Right ventricle myocardium inferior (tissue), 1 donor: ENCODE results near the gene ALG12. TPM values are rescaled to one million over a fixed set of nuclear protein-coding genes. Genes with fewer than 3 reads are reported as not detected.

Source experiments
- ATAC-seq: fragments of 200-7000 bp; cut with Tn5 transposase; one replicate; pipeline ENCODE4 v1.9.1; 2020; ENCODE audit warnings: mild to moderate bottlenecking, moderate library complexity
- DNase-seq: peaks from one replicate; pipeline ENCODE4 v3.0.0; 2021; ENCODE audit errors: missing footprints
- intact Hi-C: fragments of 100-400 bp; cut with DNase I; formaldehyde crosslinking; loops from one replicate; pipeline ENCODE4 v1.11.0; 2022
- long read RNA-seq: library from polyadenylated mRNA; unstranded; transcript quantifications from one replicate; pipeline ENCODE4 v2.0.0, GENCODE V29; 2021
- total RNA-seq: library from RNA; stranded (reverse); fragmentation: NEBNext Ultra II Directional; extraction: Animal tissue kit (Norgen Biotek cat#: 25700); gene quantifications from one replicate; pipeline ENCODE4 v1.2.1, GENCODE V29; 2021
- donor health status: DM: no; HTN: yes; CAD: no; lungs with severe emphysema.

The ALG12 gene
- total RNA-seq = 16.4 TPM
- long read RNA-seq, full-length matches to known transcripts = 9 of 18 reads
- long read RNA-seq, partial matches to known transcripts = 3 of 18 reads
- long read RNA-seq, other reads (novel, unspliced or antisense) = 6 of 18 reads

DNA sequence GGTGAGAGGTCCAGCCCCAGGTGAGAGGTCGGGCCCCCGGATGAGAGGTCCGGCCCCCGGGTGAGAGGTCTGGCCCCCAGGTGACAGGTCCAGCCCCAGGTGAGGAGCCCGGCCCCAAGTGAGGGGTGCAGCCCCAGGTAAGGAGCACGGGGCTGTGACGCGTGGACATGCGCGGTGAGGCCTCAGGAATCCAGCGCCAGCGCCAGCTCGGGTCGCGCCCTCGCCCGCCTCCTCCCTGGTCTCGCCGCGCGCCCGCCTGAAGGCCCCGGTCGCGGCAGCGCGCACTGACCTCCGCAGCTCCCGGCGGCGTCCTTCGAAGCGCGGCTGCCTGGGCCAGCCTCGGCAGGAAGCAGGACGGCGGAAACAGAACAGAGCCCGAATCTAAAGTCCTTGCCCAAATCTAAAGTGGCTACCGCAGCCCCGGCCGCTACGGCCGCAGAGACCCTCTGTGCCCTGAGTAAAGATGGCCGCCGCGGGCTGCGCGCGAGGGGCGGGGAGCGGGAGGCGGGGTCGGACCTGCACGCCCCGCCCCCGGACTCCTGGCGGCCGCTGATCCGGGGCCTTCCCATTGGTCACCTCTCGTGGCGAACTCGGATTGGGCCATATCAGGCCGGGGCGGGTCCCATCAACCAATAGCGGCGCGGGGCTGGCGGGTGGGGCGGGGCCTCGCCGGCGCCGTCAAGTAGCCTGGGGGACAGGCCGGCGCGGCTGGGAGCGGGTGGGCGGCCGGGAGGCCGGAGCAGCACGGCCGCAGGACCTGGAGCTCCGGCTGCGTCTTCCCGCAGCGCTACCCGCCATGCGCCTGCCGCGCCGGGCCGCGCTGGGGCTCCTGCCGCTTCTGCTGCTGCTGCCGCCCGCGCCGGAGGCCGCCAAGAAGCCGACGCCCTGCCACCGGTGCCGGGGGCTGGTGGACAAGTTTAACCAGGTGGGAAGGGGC lies at the start of gene ALG12, which contains the start of gene CRELD2:
Gene ALG12, minus strand, starts transcription at position 465 of the 937 bp plus-strand sequence. CDS start 4,673 bp downstream, outside the sequence.
Gene CRELD2, plus strand, starts transcription at position 661 of the 937 bp plus-strand sequence. Its CDS starts 136 bp downstream, at position 797.
- intact Hi-C loops = loop anchor here (5.0 kb wide), 2 partner anchors 66 to 151 kb away; partner anchors contain the start of gene ZBED4
- DNase-seq (peak; percentile 99), ATAC-seq (peak; percentile 99)

DNA sequence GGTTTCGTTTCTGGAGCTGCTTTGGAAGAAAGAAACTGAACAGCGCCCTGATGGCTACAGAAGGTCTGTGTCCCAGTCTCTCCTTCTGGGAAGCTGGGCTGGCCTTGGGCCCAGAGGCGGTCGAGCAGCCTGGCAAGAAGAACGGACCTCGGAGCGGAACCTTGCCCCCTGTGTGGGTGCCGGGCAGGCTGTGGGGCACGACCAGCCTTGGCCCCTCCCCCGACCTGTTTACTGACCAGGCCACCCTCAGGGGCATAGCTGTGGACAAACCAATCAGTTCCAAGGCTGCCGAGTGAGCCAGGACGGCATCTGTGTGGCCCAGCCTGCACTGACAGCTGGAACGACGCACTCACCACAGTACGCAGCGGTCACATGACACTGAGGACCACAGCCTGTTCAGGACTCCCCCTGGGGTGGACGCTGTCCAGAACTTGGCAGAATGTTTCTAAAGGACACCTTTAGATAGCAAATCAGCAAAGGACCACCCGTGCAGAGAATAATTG lies 49.5 kb upstream of the ALG12 start:
- no peak for ATAC-seq
- intact Hi-C loops = no loop called here
- no peak for DNase-seq

DNA sequence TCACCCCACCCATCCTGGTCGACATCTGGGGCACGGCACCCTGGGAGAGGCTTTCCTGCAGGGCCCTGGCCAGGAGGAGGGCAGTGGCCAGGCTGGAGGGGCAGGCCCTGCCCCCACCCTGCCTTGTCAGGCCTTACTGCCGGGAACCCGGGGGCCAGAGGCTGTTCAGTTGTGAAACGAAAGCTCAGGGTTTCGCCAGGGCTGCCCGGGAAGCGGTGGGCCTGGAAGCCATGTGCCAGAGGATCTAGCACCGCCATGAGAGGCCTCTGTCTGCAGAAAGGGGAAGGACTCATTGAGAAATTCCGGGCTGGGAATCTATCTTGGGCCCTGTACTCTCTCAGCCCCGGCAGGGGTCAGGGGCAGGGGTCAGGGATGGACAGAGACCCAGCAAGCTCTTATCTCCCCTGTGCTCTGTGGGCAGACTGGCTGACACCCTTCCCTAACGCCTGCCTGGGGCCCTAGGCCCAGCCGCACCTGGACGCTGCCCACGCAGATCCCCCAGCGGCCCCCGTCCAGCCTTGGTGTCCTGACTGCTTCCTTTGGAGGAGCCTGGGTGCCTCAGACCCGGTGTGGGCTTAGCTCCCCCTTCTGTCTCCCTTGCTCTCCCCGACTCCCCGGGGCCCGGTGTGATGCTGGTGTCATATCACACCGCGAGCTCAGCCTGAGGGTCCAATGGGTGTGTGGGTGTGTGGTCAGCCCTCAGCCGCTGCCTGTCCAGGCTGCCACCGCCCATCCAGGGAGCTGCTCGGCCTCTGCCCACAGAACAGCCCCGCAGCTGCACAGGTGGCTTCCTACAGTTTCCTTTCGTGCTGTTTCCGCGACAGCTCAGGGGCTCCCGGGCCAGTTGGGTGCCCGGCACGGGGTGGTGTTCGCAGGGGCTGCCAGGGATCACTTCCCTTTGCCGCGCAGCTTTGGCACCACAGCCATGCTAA lies 48.8 kb upstream of the ALG12 start:
- no peak for ATAC-seq
- DNase-seq = no peak
- intact Hi-C loops = no loop called here

DNA sequence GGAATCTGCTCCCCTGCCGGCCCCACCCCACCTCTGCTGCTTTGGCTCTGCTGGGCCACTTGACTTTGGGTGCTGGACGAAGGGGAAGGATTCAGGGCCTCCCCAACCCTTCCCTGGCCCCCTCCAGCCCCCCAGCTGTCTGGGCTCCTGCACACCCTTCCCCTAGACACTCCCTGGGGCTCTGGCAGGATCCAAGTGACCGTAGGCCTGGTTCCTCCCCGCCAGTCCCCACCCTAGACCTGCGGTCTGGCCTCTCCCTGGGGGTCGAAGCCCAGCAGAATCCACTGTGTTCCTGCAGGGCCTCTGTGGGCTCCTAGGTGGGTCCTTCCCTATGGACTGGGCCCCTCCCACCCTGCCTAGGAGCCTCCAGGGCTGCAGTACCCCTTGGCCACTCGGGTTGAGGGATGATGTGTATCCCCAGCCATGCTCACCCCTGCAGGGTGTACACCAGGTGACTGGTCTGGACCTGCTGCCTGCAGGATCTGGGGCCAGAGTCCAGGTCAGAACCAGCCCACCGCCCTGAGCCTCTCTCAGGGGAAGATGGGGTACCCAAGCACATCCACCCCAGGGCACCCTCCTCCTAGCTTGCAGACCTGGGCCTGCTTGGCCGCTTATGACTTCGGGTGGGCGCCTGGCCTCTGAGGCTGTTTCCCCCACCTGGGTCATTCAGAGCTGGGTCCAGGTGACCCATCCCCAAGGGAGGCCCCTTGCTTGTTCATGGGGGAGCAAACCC lies 48.0 kb upstream of the ALG12 start:
- intact Hi-C loops = no loop called here
- ATAC-seq = no peak
- DNase-seq = no peak

DNA sequence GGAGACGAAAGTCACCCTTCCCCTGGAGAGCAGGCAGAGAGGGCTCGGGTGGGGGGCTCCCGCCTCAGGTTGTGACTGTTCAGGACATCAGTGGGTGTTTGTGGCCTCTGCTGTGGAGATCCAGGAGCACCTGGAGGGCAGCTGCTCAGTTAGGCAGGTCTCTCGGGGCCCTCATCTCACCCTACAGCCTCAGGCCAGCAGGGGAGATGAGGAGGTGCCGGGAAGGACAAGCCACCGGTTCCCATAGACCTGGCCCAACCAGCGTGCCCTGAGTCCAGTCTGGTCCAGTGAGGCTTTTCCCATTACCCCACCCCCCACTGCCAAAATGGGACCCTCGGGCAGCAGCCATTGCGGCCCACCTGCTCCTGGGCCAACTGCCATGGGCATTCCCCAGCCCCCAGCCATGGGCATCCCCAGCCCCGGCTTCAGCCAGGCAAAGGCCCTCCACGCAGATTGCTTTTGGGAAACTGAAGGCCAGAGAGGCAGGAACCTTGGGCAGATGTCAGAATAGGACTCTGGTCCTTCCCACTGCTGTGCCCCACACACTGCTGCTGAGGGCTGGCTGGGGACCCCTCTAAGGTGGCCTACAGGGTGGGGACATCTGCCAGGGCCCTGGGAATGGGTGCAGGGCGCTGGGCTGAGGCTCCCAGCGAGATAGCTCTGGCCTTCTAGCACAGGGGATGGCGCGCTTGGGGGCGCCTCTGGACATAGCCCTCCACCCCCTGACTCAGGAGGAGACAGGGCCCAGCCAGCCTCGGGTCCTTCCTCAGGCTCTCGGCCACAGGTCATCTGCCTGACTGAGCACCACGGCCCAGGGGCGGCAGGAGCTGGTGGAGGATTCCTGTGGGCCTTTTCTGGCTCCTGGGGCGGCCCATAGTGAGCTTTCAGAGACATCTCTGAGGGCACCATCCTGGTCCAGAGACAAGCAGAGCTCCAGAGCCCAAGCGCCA lies 47.1 kb upstream of the ALG12 start:
- intact Hi-C loops = no loop called here
- DNase-seq (no peak), ATAC-seq (no peak)

DNA sequence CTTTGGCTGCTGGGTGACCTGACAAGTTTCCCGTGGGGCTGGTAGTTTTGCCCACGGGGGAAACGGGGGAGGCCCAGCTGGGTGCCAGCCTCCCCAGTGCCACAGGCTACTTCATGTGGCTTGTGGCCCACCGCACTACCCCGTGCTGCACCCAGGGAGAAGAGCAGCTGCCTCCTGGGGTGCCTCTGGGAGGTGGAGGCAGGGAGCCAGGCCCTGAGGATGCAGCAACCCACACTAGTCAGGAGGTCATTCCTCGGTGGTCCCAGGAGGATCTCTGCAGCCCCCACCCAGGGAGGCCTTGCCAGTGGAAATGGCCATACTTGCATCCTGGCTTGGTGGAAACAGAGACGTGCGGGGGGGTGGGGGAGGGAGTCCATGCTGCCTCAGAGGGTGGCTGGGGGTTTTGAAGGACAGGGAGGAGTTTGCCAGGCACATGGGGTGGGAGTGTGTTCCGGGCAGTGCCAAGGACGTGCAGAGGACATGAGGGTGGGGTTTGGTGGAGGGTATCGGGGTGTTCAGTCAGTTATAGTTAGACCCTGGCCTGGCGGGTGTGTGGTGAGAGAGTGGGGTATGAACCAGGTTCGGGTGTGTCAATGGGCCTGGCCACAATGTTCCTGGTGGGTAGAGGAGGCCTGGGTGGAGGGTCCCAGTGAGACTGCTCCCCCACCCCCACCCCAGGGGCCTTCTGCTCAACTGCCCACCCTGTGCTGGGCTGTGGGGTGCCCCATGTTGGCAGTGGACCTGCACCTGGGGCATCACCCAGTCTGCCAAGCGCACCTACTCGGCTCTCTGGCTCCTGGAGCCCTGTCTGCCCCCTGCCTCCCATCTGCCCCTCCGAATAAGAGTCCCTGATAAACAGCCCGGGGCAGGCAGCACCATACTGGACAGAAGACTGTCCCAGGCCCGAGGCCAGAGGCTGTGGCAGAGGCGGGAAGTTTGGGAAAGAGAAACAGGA lies 46.2 kb upstream of the ALG12 start:
- DNase-seq (no peak), ATAC-seq (no peak)
- intact Hi-C loops = no loop called here

DNA sequence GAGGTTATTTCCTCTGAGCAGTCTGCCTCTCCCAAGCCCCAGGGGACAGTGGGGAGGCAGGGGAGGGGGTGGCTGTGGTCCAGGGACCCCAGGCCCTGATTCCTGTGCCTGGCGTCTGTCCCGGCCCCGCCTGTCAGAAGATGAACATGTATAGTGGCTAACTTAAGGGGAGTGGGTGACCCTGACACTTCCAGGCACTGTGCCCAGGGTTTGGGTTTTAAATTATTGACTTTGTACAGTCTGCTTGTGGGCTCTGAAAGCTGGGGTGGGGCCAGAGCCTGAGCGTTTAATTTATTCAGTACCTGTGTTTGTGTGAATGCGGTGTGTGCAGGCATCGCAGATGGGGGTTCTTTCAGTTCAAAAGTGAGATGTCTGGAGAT lies 45.4 kb upstream of the ALG12 start:
- ATAC-seq = no peak
- intact Hi-C loops = no loop called here
- no peak for DNase-seq

DNA sequence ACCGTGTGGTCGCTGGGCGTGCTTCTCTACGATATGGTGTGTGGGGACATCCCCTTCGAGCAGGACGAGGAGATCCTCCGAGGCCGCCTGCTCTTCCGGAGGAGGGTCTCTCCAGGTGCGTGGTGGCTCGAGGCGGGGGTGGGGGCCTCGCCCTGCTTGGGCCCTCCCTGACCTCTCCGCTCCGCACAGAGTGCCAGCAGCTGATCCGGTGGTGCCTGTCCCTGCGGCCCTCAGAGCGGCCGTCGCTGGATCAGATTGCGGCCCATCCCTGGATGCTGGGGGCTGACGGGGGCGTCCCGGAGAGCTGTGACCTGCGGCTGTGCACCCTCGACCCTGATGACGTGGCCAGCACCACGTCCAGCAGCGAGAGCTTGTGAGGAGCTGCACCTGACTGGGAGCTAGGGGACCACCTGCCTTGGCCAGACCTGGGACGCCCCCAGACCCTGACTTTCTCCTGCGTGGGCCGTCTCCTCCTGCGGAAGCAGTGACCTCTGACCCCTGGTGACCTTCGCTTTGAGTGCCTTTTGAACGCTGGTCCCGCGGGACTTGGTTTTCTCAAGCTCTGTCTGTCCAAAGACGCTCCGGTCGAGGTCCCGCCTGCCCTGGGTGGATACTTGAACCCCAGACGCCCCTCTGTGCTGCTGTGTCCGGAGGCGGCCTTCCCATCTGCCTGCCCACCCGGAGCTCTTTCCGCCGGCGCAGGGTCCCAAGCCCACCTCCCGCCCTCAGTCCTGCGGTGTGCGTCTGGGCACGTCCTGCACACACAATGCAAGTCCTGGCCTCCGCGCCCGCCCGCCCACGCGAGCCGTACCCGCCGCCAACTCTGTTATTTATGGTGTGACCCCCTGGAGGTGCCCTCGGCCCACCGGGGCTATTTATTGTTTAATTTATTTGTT lies 44.8 kb upstream of the ALG12 start:
- DNase-seq (peak; percentile 75), ATAC-seq (no peak)
- intact Hi-C loops = no loop called here

DNA sequence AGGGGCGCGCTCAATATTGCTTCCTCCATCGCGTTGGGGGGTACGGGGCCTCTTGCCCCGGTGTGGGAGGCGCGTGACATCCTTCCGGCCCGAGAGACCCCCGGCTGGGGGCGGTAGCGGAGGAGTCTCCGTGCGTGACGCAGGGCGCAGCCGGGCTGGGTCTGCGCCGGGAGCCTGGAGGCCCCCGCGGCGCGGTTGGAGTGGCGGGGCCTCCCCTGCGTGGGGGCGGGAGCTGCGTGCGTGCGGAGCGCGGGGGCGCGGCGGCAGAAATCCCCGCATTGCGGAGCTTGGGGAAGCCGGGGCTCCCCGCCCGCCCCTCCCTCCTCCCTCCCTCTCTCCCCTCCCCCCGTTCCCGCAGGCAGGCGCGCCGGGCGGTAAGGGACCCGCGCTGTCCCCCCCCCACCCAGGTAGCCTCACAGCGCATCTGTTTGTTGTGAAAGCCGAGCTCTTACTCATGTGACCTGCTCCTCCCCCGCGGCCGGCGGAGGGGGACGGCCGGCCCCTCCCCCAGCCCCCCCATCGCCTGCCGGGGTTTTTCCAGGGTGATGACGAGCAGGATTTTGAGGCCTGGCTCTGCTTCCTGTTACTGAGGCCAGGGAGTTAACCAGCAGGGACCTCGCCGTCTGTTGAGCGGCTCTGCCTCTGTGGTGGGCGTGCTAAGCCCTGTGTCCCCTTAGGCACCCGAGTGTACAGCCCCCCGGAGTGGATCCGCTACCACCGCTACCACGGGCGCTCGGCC lies 43.9 kb upstream of the ALG12 start:
- intact Hi-C loops = no loop called here
- DNase-seq (peak; percentile 92), ATAC-seq (peak; percentile 50)

DNA sequence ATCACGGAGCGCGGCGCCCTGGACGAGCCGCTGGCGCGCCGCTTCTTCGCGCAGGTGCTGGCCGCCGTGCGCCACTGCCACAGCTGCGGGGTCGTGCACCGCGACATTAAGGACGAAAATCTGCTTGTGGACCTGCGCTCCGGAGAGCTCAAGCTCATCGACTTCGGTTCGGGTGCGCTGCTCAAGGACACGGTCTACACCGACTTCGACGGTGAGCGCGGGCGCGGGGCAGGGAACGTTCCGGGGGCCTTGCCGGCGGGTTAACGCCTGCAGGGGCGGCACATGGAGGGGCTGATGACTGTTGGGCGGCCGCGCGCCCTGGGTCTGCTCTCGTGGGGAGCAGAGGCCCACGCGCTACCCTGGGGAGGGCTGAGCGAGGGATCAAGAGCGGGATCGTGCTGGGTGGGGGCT lies 43.4 kb upstream of the ALG12 start:
- no peak for DNase-seq
- intact Hi-C loops = no loop called here
- peak; percentile 0 for ATAC-seq

DNA sequence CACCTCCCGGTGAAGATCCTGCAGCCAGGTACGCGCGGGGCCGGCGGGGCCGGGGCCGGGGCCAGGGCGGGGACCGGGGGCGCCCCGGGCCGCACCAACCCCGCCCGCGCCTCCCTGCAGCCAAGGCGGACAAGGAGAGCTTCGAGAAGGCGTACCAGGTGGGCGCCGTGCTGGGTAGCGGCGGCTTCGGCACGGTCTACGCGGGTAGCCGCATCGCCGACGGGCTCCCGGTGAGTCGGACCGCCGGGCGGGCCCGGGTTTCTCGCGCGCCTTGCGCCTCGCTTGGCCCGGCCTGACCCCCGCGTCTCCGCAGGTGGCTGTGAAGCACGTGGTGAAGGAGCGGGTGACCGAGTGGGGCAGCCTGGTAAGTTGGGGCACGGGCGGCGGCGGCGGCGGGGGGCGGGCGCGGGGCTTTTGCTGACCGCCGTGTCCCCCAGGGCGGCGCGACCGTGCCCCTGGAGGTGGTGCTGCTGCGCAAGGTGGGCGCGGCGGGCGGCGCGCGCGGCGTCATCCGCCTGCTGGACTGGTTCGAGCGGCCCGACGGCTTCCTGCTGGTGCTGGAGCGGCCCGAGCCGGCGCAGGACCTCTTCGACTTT lies 42.9 kb upstream of the ALG12 start:
- intact Hi-C loops = no loop called here
- DNase-seq = peak; percentile 81
- ATAC-seq = no peak

DNA sequence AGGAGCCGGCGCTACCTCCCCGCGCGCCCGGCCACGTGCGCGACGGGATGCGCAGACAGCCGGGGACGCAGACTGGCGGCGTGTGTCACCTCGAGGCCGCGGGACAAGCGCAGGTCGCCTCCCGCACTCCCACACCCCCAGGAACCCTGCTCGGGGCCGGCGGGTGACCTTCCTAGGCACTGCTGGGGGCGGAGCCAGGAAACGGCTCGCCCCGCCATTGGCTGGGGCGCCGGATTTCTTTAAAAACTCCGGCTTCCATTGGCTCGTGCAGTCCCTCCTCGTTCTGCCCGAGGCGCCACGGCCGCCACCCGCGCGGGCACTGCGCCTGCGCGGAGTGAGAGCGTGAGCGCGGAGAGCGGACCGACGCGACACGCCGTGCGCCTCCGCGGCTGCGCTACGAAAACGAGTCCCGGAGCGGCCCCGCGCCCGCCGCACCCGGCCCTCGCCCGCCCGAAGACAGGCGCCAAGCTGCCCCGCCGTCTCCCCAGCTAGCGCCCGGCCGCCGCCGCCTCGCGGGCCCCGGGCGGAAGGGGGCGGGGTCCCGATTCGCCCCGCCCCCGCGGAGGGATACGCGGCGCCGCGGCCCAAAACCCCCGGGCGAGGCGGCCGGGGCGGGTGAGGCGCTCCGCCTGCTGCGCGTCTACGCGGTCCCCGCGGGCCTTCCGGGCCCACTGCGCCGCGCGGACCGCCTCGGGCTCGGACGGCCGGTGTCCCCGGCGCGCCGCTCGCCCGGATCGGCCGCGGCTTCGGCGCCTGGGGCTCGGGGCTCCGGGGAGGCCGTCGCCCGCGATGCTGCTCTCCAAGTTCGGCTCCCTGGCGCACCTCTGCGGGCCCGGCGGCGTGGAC lies 42.1 kb upstream of the ALG12 start, which contains the start of gene PIM3:
Gene PIM3, plus strand, starts transcription at position 614 of the 846 bp plus-strand sequence. Its CDS starts 176 bp downstream, at position 790.
- peak; percentile 97 for DNase-seq
- intact Hi-C loops = loop anchor here (1.0 kb wide), 1 partner anchor 24 kb away; no protein-coding TSS in a partner anchor

DNA sequence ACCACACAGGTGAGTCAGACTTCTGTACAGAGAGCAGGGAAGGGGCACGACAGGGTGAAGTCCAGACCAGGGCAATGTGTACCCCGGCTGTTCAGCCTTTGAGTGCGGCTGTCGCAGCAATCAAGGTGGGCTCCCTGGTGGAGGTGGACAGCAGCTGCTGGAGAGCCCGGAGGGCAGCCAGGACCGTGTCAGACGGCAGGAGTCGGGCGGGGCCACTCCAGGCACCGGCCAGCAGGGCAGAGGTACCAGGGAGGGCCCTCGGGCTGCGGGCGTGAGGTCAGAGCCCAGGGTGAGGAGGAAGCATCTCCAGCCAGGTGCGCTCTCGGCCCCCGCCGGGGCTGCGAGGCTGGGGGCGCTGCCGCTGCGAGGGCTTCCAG lies 41.5 kb upstream of the ALG12 start:
- DNase-seq = no peak
- peak; percentile 1 for ATAC-seq
- intact Hi-C loops = loop anchor here (1.0 kb wide), 1 partner anchor 23 kb away; no protein-coding TSS in a partner anchor

More for the DNA sequence above, 42.1 kb upstream of the ALG12 start, which contains the start of gene PIM3:
- peak; percentile 88 for ATAC-seq
